ENCODE results near the gene CYP24A1.
A peak's percentile ranks its signal among the peaks of the same experiment; 100 is the strongest.

Gene CYP24A1

GRCh38 chr20:54209216-54209813, 35.5 kb upstream of the CYP24A1 start:
- H3K4me3 ChIP-seq (ENCODE audit: low read length): peak overlapping the region; percentile 90
- H3K9me2 ChIP-seq (replicated peaks; ENCODE audit: control insufficient read depth, low read length): no peaks in the 10 kb centered on the region
- H3K36me3 ChIP-seq (ENCODE audit: control insufficient read depth, low read length): no peaks in the 10 kb centered on the region; the same call in 1 of the 2 replicates
- H4K20me1 ChIP-seq (ENCODE audit: control insufficient read depth, insufficient read depth, low read depth, low read length): no peaks in the 10 kb centered on the region
- H3F3A ChIP-seq (ENCODE audit: control insufficient read depth, insufficient read depth): no peaks in the 10 kb centered on the region
- TF ChIP-seq CTCF (IDR thresholded peaks at IDR 0.05; ENCODE audit: low read depth, low read length, poor library complexity, severe bottlenecking): no peak
- TF ChIP-seq EZH2phosphoT487 (IDR thresholded peaks at IDR 0.05; ENCODE audit: borderline replicate concordance, low read length): no peak
- H3K79me2 ChIP-seq (ENCODE audit: control insufficient read depth, low read length): peaks cover 55% of the 10 kb centered on the region
- peaks cover 12% of the 10 kb centered on the region for H3K4me1 ChIP-seq (ENCODE audit: control insufficient read depth, low read length)
- no peaks in the 10 kb centered on the region for H3K9me3 ChIP-seq (ENCODE audit: control insufficient read depth, insufficient read depth, low read length)
- peaks cover 5% of the 10 kb centered on the region; the same call in 1 of the 2 replicates for H3K27me3 ChIP-seq (ENCODE audit: control insufficient read depth, low read length)
- H3K4me2 ChIP-seq (ENCODE audit: low read length): peak overlapping the region; percentile 77
- no peak overlapping the region for H3K27ac ChIP-seq (ENCODE audit: low read depth, low read length)

DNA sequence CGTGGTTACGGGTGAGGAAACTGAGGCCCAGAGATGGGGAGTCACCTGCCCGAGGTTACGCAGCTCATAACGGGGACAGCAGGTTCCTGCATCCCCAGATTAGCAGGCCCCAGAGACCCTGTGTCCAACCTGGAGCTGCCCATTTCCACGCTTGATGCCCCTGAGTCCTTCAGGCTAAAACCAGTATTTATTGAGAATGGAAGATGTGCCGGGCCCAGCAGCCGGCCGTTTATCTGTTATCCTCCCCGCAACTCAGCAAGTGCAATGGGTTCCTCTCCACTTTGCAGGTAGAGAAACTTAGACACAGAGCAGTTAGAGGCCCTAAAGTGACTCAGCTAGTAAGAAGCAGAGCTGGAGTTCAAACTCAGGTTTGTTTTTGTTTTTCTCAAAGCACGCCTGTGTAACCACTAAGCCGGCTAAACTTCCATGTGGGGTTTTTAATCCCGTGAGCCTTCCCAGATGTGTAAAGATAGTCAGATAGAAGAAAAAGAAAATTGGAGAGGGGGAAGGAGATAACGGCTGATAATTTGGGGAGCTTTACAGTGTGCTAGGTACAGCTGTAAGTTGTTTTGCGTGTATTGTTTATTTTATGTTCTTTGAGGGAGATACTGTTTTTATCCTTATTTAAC, 34.9 kb upstream of the CYP24A1 start:
- no peaks in the 10 kb centered on the region for H3K9me2 ChIP-seq (replicated peaks; ENCODE audit: control insufficient read depth, low read length)
- H3K9me3 ChIP-seq (ENCODE audit: control insufficient read depth, insufficient read depth, low read length): no peaks in the 10 kb centered on the region
- peaks cover 55% of the 10 kb centered on the region for H3K79me2 ChIP-seq (ENCODE audit: control insufficient read depth, low read length)
- peak overlapping the region; percentile 90 for H3K4me3 ChIP-seq (ENCODE audit: low read length)
- no peaks in the 10 kb centered on the region; the same call in 1 of the 2 replicates for H3K36me3 ChIP-seq (ENCODE audit: control insufficient read depth, low read length)
- peak overlapping the region; percentile 77 for H3K4me2 ChIP-seq (ENCODE audit: low read length)
- peaks cover 10% of the 10 kb centered on the region; the same call in 1 of the 2 replicates for H3K27me3 ChIP-seq (ENCODE audit: control insufficient read depth, low read length)
- H3K4me1 ChIP-seq (ENCODE audit: control insufficient read depth, low read length): peaks cover 12% of the 10 kb centered on the region
- no peak for TF ChIP-seq EZH2phosphoT487 (IDR thresholded peaks at IDR 0.05; ENCODE audit: borderline replicate concordance, low read length)
- no peak for TF ChIP-seq CTCF (IDR thresholded peaks at IDR 0.05; ENCODE audit: low read depth, low read length, poor library complexity, severe bottlenecking)
- H4K20me1 ChIP-seq (ENCODE audit: control insufficient read depth, insufficient read depth, low read depth, low read length): no peaks in the 10 kb centered on the region
- 0 out of 2 replicates have a peak overlapping the region, but pooled peaks have one; percentile 54 for H3K27ac ChIP-seq (ENCODE audit: low read depth, low read length)
- H3F3A ChIP-seq (ENCODE audit: control insufficient read depth, insufficient read depth): no peaks in the 10 kb centered on the region

GRCh38 chr20:54207743-54208547, 34.2 kb upstream of the CYP24A1 start, which contains the start of gene PFDN4:
Gene PFDN4 (plus strand): TSS chr20:54208087. CDS start chr20:54208101, 14 bp downstream.
- Histone ChIP-seq H3K27me3 (ENCODE audit: control insufficient read depth, low read length) (peaks cover 10% of the 10 kb centered on the region; the same call in 1 of the 2 replicates), H3K79me2 (ENCODE audit: control insufficient read depth, low read length) (peaks cover 50% of the 10 kb centered on the region), H3K4me1 (ENCODE audit: control insufficient read depth, low read length) (peaks cover 12% of the 10 kb centered on the region)

More at GRCh38 chr20:54207743-54208547, 34.2 kb upstream of the CYP24A1 start, which contains the start of gene PFDN4:
- TF ChIP-seq CTCF (IDR thresholded peaks at IDR 0.05; ENCODE audit: low read depth, low read length, poor library complexity, severe bottlenecking) (peak; percentile 88), EZH2phosphoT487 (IDR thresholded peaks at IDR 0.05; ENCODE audit: borderline replicate concordance, low read length) (no peak)
- Histone ChIP-seq H3K9me2 (replicated peaks; ENCODE audit: control insufficient read depth, low read length) (no peaks in the 10 kb centered on the region), H3K27ac (ENCODE audit: low read depth, low read length) (peak within 1 kb of the TSS; percentile 54), H3K4me3 (ENCODE audit: low read length) (peak within 1 kb of the TSS; percentile 90), H4K20me1 (ENCODE audit: control insufficient read depth, insufficient read depth, low read depth, low read length) (no peaks in the 10 kb centered on the region), H3F3A (ENCODE audit: control insufficient read depth, insufficient read depth) (no peaks in the 10 kb centered on the region), H3K36me3 (ENCODE audit: control insufficient read depth, low read length) (no peaks in the 10 kb centered on the region; the same call in 1 of the 2 replicates), H3K4me2 (ENCODE audit: low read length) (peak within 1 kb of the TSS; percentile 77), H3K9me3 (ENCODE audit: control insufficient read depth, insufficient read depth, low read length) (no peaks in the 10 kb centered on the region)
